IMR-90 (cell line): Measurements from ENCODE around the gene ATP8B3. TPM values are rescaled to one million over a fixed set of nuclear protein-coding genes. Genes with fewer than 3 reads are reported as not detected.

Experiments used
- ATAC-seq: fragments of 200-7000 bp; cut with Tn5 transposase; 2 replicates; pipeline ENCODE4 v1.9.1; 2020; ENCODE audit warnings: low read depth, mild to moderate bottlenecking, moderate library complexity
- BruUV-seq: library from RNA; stranded (reverse); fragments of 400-500 nt; replicated peaks from 2 replicates; lab custom pipeline; 2021; lab: Mats Ljungman, UMichigan
- CTCF ChIA-PET: fragments of 300-600 bp; formaldehyde crosslinking; extraction: SDS; loops from one replicate; lab custom pipeline; 2021; ENCODE audit warnings: antibody characterized with exemption; lab: Yijun Ruan, JAX
- POLR2A ChIA-PET: fragments of 300-600 bp; sonication (Branson Sonifier 250); formaldehyde crosslinking; loops from one replicate; lab custom pipeline; 2022; ENCODE audit warnings: antibody characterized with exemption; ENCODE audit not compliant: unreplicated experiment; lab: Charles Lee
- DNase-seq: peaks from one replicate; pipeline ENCODE4 v3.0.0; 2013
- H2AFZ ChIP-seq: replicated peaks from 2 replicates; pipeline ENCODE3; 2013; ENCODE audit warnings: low read length, mild to moderate bottlenecking; ENCODE audit not compliant: poor library complexity
- H2AK5ac ChIP-seq: 2 replicates; pipeline ENCODE4 v1.6.1; 2013; ENCODE audit warnings: low read depth, low read length, inconsistent platforms
- H2AK9ac ChIP-seq: replicated peaks from 2 replicates; pipeline ENCODE3; 2013; ENCODE audit warnings: mild to moderate bottlenecking, low read depth, low read length, moderate library complexity; ENCODE audit not compliant: poor library complexity
- H2BK120ac ChIP-seq: 2 replicates; pipeline ENCODE4 v1.6.1; 2013; ENCODE audit warnings: low read depth, low read length, inconsistent platforms
- H2BK15ac ChIP-seq: 3 replicates; pipeline ENCODE4 v1.6.1; 2013; ENCODE audit warnings: low read depth, low read length, inconsistent platforms
- H2BK20ac ChIP-seq: 2 replicates; pipeline ENCODE4 v1.6.1; 2013; ENCODE audit warnings: low read depth, mild to moderate bottlenecking, inconsistent platforms, low read length, moderate library complexity
- H2BK5ac ChIP-seq: 2 replicates; pipeline ENCODE4 v1.6.1; 2013; ENCODE audit warnings: mild to moderate bottlenecking, low read depth, low read length, inconsistent platforms; ENCODE audit not compliant: poor library complexity, severe bottlenecking
- H3K14ac ChIP-seq: replicated peaks from 2 replicates; pipeline ENCODE4 v1.6.1; 2013; ENCODE audit warnings: low read depth, low read length, inconsistent platforms
- H3K18ac ChIP-seq: 2 replicates; pipeline ENCODE4 v1.6.1; 2013; ENCODE audit warnings: low read depth, low read length, control low read depth
- H3K23ac ChIP-seq: 2 replicates; pipeline ENCODE4 v1.6.1; 2013; ENCODE audit warnings: low read depth, low read length, inconsistent platforms
- H3K27ac ChIP-seq: 2 replicates; pipeline ENCODE4 v1.5.1; 2013; ENCODE audit warnings: mild to moderate bottlenecking, control low read depth, low read length; ENCODE audit not compliant: insufficient read depth
- H3K27me3 ChIP-seq: 2 replicates; pipeline ENCODE4 v1.6.1; 2013; ENCODE audit warnings: low read length; ENCODE audit not compliant: control insufficient read depth, insufficient read depth
- H3K36me3 ChIP-seq: 2 replicates; pipeline ENCODE4 v1.6.1; 2013; ENCODE audit warnings: low read length, mixed read lengths; ENCODE audit not compliant: control insufficient read depth, insufficient read depth
- H3K4ac ChIP-seq: 2 replicates; pipeline ENCODE4 v1.6.1; 2013; ENCODE audit warnings: low read depth, low read length, inconsistent platforms
- H3K4me1 ChIP-seq: 2 replicates; pipeline ENCODE4 v1.6.1; 2013; ENCODE audit warnings: low read length, mixed read lengths; ENCODE audit not compliant: control insufficient read depth, insufficient read depth
- H3K4me2 ChIP-seq: 2 replicates; pipeline ENCODE4 v1.6.1; 2013; ENCODE audit warnings: low read depth, mild to moderate bottlenecking, control low read depth, low read length, moderate library complexity
- H3K4me3 ChIP-seq: 2 replicates; pipeline ENCODE4 v1.5.1; 2013; ENCODE audit warnings: low read depth, mild to moderate bottlenecking, control low read depth, low read length, moderate library complexity; ENCODE audit not compliant: insufficient read depth
- H3K56ac ChIP-seq: 2 replicates; pipeline ENCODE4 v1.6.1; 2013; ENCODE audit warnings: low read length, inconsistent platforms; ENCODE audit not compliant: insufficient read depth; ENCODE audit errors: extremely low read depth
- H3K79me1 ChIP-seq, 2 experiments: 2 replicates each; pipeline ENCODE4 v1.6.1; 2013; ENCODE audit warnings: low read length in 2 of 2, inconsistent platforms in 1 of 2, low read depth in 1 of 2
- H3K9ac ChIP-seq: 2 replicates; pipeline ENCODE4 v1.6.1; 2013; ENCODE audit warnings: low read depth, low read length, control low read depth
- H3K9me1 ChIP-seq: 2 replicates; pipeline ENCODE4 v1.6.1; 2013; ENCODE audit warnings: low read length, inconsistent platforms; ENCODE audit not compliant: insufficient read depth
- H3K9me3 ChIP-seq: 2 replicates; pipeline ENCODE4 v1.6.1; 2013; ENCODE audit warnings: low read length; ENCODE audit not compliant: control insufficient read depth, insufficient read depth
- H4K20me1 ChIP-seq: 2 replicates; pipeline ENCODE4 v1.6.1; 2013; ENCODE audit warnings: low read length, inconsistent platforms; ENCODE audit not compliant: insufficient read depth
- H4K5ac ChIP-seq: 2 replicates; pipeline ENCODE4 v1.6.1; 2013; ENCODE audit warnings: mild to moderate bottlenecking, low read depth, low read length, control low read depth
- H4K8ac ChIP-seq, 2 experiments: 2 replicates each; pipeline ENCODE4 v1.6.1; 2013; ENCODE audit warnings: low read depth in 2 of 2, low read length in 2 of 2, control low read depth in 1 of 2, inconsistent platforms in 1 of 2
- H4K91ac ChIP-seq: 2 replicates; pipeline ENCODE4 v1.6.1; 2013; ENCODE audit warnings: low read depth, low read length, inconsistent platforms; ENCODE audit not compliant: insufficient read depth
- MXI1 ChIP-seq: IDR thresholded peaks from 2 replicates; pipeline ENCODE4 v1.6.1; 2012; ENCODE audit warnings: low read depth, mild to moderate bottlenecking, low read length, moderate library complexity, borderline replicate concordance
- NFE2L2 ChIP-seq: fragments of 150-350 bp; IDR thresholded peaks from 2 replicates; pipeline ENCODE4 v1.6.1; 2016; ENCODE audit warnings: low read depth, mild to moderate bottlenecking, low read length
- WGBS, 2 experiments: methylation state at CpG; one replicate each; pipeline versions ENCODE4 v1.1.5 to v1.1.7; 2013; ENCODE audit warnings: missing lambda C conversion rate in 2 of 2; ENCODE audit not compliant: insufficient read length in 1 of 2; ENCODE audit errors: extremely low coverage in 2 of 2; 5-methylcytosine and 5-hydroxymethylcytosine counted together
- dilution Hi-C: fragments of 300-500 bp; cut with HindIII; formaldehyde crosslinking; loops from one replicate; pipeline ENCODE4 v1.14.3; 2018; ENCODE audit warnings: low sequenced_read_pairs; ENCODE audit not compliant: unreplicated experiment
- in situ Hi-C: fragments of 300-500 bp; cut with MboI; formaldehyde crosslinking; loops from 3 replicates; pipeline ENCODE4 v1.14.3; 2019; ENCODE audit warnings: low sequenced_read_pairs, inconsistent platforms, mixed read lengths
- intact Hi-C: fragments of 100-400 bp; cut with micrococcal nuclease; formaldehyde crosslinking; loops from 2 replicates; pipeline ENCODE4 v1.10.0; 2022
- polyA plus RNA-seq, 3 experiments: library from polyadenylated mRNA; depleted of rRNA; stranded (reverse); fragments of >200 nt; gene quantifications; 2 replicates each; pipeline ENCODE4 v1.2.3, GENCODE V29; 2012; ENCODE audit warnings: low replicate concordance in 1 of 3
- total RNA-seq: library from RNA; depleted of rRNA; stranded (reverse); fragments of >200 nt; gene quantifications from 2 replicates; pipeline ENCODE4 v1.2.3, GENCODE V29; 2012

Gene ATP8B3
- total and polyA plus RNA-seq, 2 of the 4 experiments (the other 2 are of a cell fraction), result 1.6 to 8.1 TPM

GRCh38 chr19:1855828-1856255 lies 43.8 kb upstream of the ATP8B3 start:
- H3K9me1 ChIP-seq, result peaks cover 7% of the 10 kb centered on the region; the same call in 1 of the 2 replicates
- no peaks in the 10 kb centered on the region for H3K9me3 ChIP-seq
- WGBS, 2 experiments, result 43% methylated on average over 3 of the region's 13 CpGs; no CpG with 5 or more reads in 1 of the 2 experiments
- peak overlapping the region; percentile 97 for H3K14ac ChIP-seq
- H3K27ac ChIP-seq, result peak overlapping the region; percentile 98
- peak overlapping the region; percentile 88 to 93 for H4K8ac ChIP-seq
- peaks cover 75% of the 10 kb centered on the region for H4K20me1 ChIP-seq
- TF ChIP-seq NFE2L2, result no peak
- 0 out of 2 replicates have a peak, but pooled peaks have one; percentile 1 for TF ChIP-seq MXI1
- peak overlapping the region; percentile 98 for H3K4ac ChIP-seq
- intact Hi-C loops, result no loop called here
- ChIA-PET POLR2A (no interaction called here), CTCF (no interaction called here)
- in situ Hi-C loops, result no loop called here
- H3K18ac ChIP-seq, result peak overlapping the region; percentile 77; the same call in 1 of the 2 replicates
- peak overlapping the region; percentile 51; the same call in 1 of the 2 replicates for H2BK20ac ChIP-seq
- peaks cover 13 to 89% of the 10 kb centered on the region in 2 experiments; a peak in 3 of 4 replicates for H3K79me1 ChIP-seq
- peak overlapping the region; percentile 88 for H3K9ac ChIP-seq
- H3K36me3 ChIP-seq, result no peaks in the 10 kb centered on the region
- H2AFZ ChIP-seq, result peak overlapping the region; percentile 89
- dilution Hi-C loops, result no loop called here
- H2BK15ac ChIP-seq, result peak overlapping the region; percentile 56; the same call in 1 of the 3 replicates
- peak overlapping the region; percentile 94 for H2BK5ac ChIP-seq
- no TSS peak for BruUV-seq
- peak overlapping the region; percentile 33 for H3K4me3 ChIP-seq
- H2AK5ac ChIP-seq, result peak overlapping the region; percentile 100
- H3K4me1 ChIP-seq, result peaks cover 51% of the 10 kb centered on the region
- peak; percentile 1 for ATAC-seq
- peak overlapping the region; percentile 97 for H4K91ac ChIP-seq
- H3K56ac ChIP-seq, result peak overlapping the region; percentile 35
- peak overlapping the region; percentile 93 for H4K5ac ChIP-seq
- peak overlapping the region; percentile 80 for H2BK120ac ChIP-seq
- no peaks in the 10 kb centered on the region for H3K27me3 ChIP-seq
- peak overlapping the region; percentile 54 for H3K23ac ChIP-seq
- peak overlapping the region; percentile 90 for H3K4me2 ChIP-seq
- peak overlapping the region; percentile 100 for H2AK9ac ChIP-seq
- DNase-seq, result peak; percentile 23
